ENCODE measurements around the gene TRIM26. TPM values are rescaled to one million over a fixed set of nuclear protein-coding genes. Genes with fewer than 3 reads are reported as not detected.
A peak's percentile ranks its signal among the peaks of the same experiment; 100 is the strongest.
"Not testable (repeated sequence)": the region's sequence is repeated elsewhere in the genome, so short reads cannot be mapped to it uniquely, and the experiment has no call there.

TRIM26 gene
- total RNA-seq, 1 experiment from 2014 or later, result 24.7 TPM

- in situ Hi-C loops (cut with HindIII; ENCODE audit: low pct_unique_long_range_greater_than_20kb, low sequenced_read_pairs), result no loop called here
- no peak for DNase-seq (ENCODE audit: low read depth, low spot score)
These were observed 24.7 kb downstream of the TRIM26 start for GRCh38 chr6:30188541-30188940.

GRCh38 chr6:30185846-30186484 lies 27.2 kb downstream of the TRIM26 start:
- in situ Hi-C loops (cut with HindIII; ENCODE audit: low pct_unique_long_range_greater_than_20kb, low sequenced_read_pairs), result no loop called here
- no peak for DNase-seq (ENCODE audit: low read depth, low spot score)

- in situ Hi-C loops (cut with HindIII; ENCODE audit: low pct_unique_long_range_greater_than_20kb, low sequenced_read_pairs), result no loop called here
- no peak for DNase-seq (ENCODE audit: low read depth, low spot score)
These were observed 28.7 kb downstream of the TRIM26 start for GRCh38 chr6:30184417-30185031.

GRCh38 chr6:30180145-30180544 lies 33.1 kb downstream of the TRIM26 start:
- in situ Hi-C loops (cut with HindIII; ENCODE audit: low pct_unique_long_range_greater_than_20kb, low sequenced_read_pairs), result no loop called here

GRCh38 chr6:30178837-30179236 lies 34.4 kb downstream of the TRIM26 start:
- no peak for DNase-seq (ENCODE audit: low read depth, low spot score)
- in situ Hi-C loops (cut with HindIII; ENCODE audit: low pct_unique_long_range_greater_than_20kb, low sequenced_read_pairs), result no loop called here

More at GRCh38 chr6:30180145-30180544, 33.1 kb downstream of the TRIM26 start:
- no peak for DNase-seq (ENCODE audit: low read depth, low spot score)

- DNase-seq (ENCODE audit: low read depth, low spot score), result no peak
- in situ Hi-C loops (cut with HindIII; ENCODE audit: low pct_unique_long_range_greater_than_20kb, low sequenced_read_pairs), result no loop called here
These were observed 37.4 kb downstream of the TRIM26 start for GRCh38 chr6:30175765-30176164.

GRCh38 chr6:30172681-30173080 lies 40.5 kb downstream of the TRIM26 start:
- no peak for DNase-seq (ENCODE audit: low read depth, low spot score)
- in situ Hi-C loops (cut with HindIII; ENCODE audit: low pct_unique_long_range_greater_than_20kb, low sequenced_read_pairs), result no loop called here

- in situ Hi-C loops (cut with HindIII; ENCODE audit: low pct_unique_long_range_greater_than_20kb, low sequenced_read_pairs), result no loop called here
- DNase-seq (ENCODE audit: low read depth, low spot score), result no peak
These were observed 41.3 kb downstream of the TRIM26 start for GRCh38 chr6:30171677-30172471.

- in situ Hi-C loops (cut with HindIII; ENCODE audit: low pct_unique_long_range_greater_than_20kb, low sequenced_read_pairs), result no loop called here
These were observed 43.3 kb downstream of the TRIM26 start for GRCh38 chr6:30169658-30170614.

GRCh38 chr6:30168741-30169140 lies 44.5 kb downstream of the TRIM26 start:
- DNase-seq (ENCODE audit: low read depth, low spot score), result no peak
- in situ Hi-C loops (cut with HindIII; ENCODE audit: low pct_unique_long_range_greater_than_20kb, low sequenced_read_pairs), result no loop called here

More at GRCh38 chr6:30169658-30170614, 43.3 kb downstream of the TRIM26 start:
- peak; percentile 70 for DNase-seq (ENCODE audit: low read depth, low spot score)

GRCh38 chr6:30167101-30167500 lies 46.1 kb downstream of the TRIM26 start:
- DNase-seq (ENCODE audit: low read depth, low spot score), result no peak
- in situ Hi-C loops (cut with HindIII; ENCODE audit: low pct_unique_long_range_greater_than_20kb, low sequenced_read_pairs), result no loop called here

- in situ Hi-C loops (cut with HindIII; ENCODE audit: low pct_unique_long_range_greater_than_20kb, low sequenced_read_pairs); DNase-seq (ENCODE audit: low read depth, low spot score): not testable (repeated sequence)
These were observed 48.0 kb downstream of the TRIM26 start for GRCh38 chr6:30165238-30165637.

- in situ Hi-C loops (cut with HindIII; ENCODE audit: low pct_unique_long_range_greater_than_20kb, low sequenced_read_pairs), result no loop called here
- no peak for DNase-seq (ENCODE audit: low read depth, low spot score)
These were observed 48.5 kb downstream of the TRIM26 start for GRCh38 chr6:30164714-30165113.

- DNase-seq (ENCODE audit: low read depth, low spot score), result no peak
- in situ Hi-C loops (cut with HindIII; ENCODE audit: low pct_unique_long_range_greater_than_20kb, low sequenced_read_pairs), result no loop called here
These were observed 49.1 kb downstream of the TRIM26 start for GRCh38 chr6:30163918-30164654.

GRCh38 chr6:30163090-30163917 lies 49.9 kb downstream of the TRIM26 start, which contains the start of gene TRIM15:
TSS of gene TRIM15 (plus strand) at chr6:30163546. CDS start at chr6:30163685, 139 bp downstream.
- no peak for DNase-seq (ENCODE audit: low read depth, low spot score)
- in situ Hi-C loops (cut with HindIII; ENCODE audit: low pct_unique_long_range_greater_than_20kb, low sequenced_read_pairs), result no loop called here

All from SK-MEL-5 (cell line).